SK-N-SH treated with all-trans-retinoic acid at 6 μM for 48 hours (cell line): ENCODE data around the gene ME1.
A peak's percentile ranks its signal among the peaks of the same experiment; 100 is the strongest.
"Not testable (repeated sequence)": the region's sequence is repeated elsewhere in the genome, so short reads cannot be mapped to it uniquely, and the experiment has no call there.

Experiments
- ATAC-seq: fragments of 200-7000 bp; cut with Tn5 transposase; 3 replicates; pipeline ENCODE4 v1.9.1; 2020; ENCODE audit warnings: mild to moderate bottlenecking, moderate library complexity
- ARNTL ChIP-seq: fragments of 450-650 bp; formaldehyde crosslinking; IDR thresholded peaks from 2 replicates; pipeline ENCODE4 v1.5.0; 2020; ENCODE audit warnings: low read depth, mild to moderate bottlenecking, moderate library complexity, borderline replicate concordance
- BACH2 ChIP-seq: fragments of 250-450 bp; sonication (Bioruptor Pico); IDR thresholded peaks from 2 replicates; pipeline ENCODE4 v1.9.0; 2021; ENCODE audit warnings: mild to moderate bottlenecking, borderline replicate concordance
- CSDC2 ChIP-seq: fragments of 250-450 bp; sonication (Bioruptor Pico); IDR thresholded peaks from 2 replicates; pipeline ENCODE4 v1.5.0; 2020; ENCODE audit warnings: mild to moderate bottlenecking, moderate library complexity
- ESRRG ChIP-seq: fragments of 250-450 bp; sonication (Bioruptor Pico); IDR thresholded peaks from 2 replicates; pipeline ENCODE4 v1.6.1; 2021; ENCODE audit warnings: mild to moderate bottlenecking
- GLIS3 ChIP-seq: fragments of 250-450 bp; sonication (Bioruptor Pico); IDR thresholded peaks from 2 replicates; pipeline ENCODE4 v1.5.0; 2020; ENCODE audit warnings: mild to moderate bottlenecking, moderate library complexity
- ISL1 ChIP-seq: fragments of 250-450 bp; sonication (Bioruptor Pico); IDR thresholded peaks from 2 replicates; pipeline ENCODE4 v2.1.2; 2022; ENCODE audit warnings: mild to moderate bottlenecking, moderate library complexity
- OSR1 ChIP-seq: fragments of 250-450 bp; sonication (Bioruptor Pico); IDR thresholded peaks from 2 replicates; pipeline ENCODE4 v1.8.0; 2022; ENCODE audit warnings: moderate library complexity, mild to moderate bottlenecking, inconsistent platforms
- PPARA ChIP-seq: fragments of 250-450 bp; sonication (Bioruptor Pico); IDR thresholded peaks from 2 replicates; pipeline ENCODE4 v1.5.0; 2020; ENCODE audit warnings: mild to moderate bottlenecking, borderline replicate concordance
- RARB ChIP-seq: fragments of 250-450 bp; sonication (Bioruptor Pico); IDR thresholded peaks from 2 replicates; pipeline ENCODE4 v1.8.0; 2021; ENCODE audit warnings: mild to moderate bottlenecking, moderate library complexity
- SNAI2 ChIP-seq: fragments of 250-450 bp; sonication (Bioruptor Pico); IDR thresholded peaks from 2 replicates; pipeline ENCODE4 v1.5.0; 2020; ENCODE audit warnings: mild to moderate bottlenecking, moderate library complexity
- TCF4 ChIP-seq: fragments of 250-450 bp; sonication (Bioruptor Pico); IDR thresholded peaks from 2 replicates; pipeline ENCODE4 v1.8.0; 2021; ENCODE audit warnings: mild to moderate bottlenecking, moderate library complexity, borderline replicate concordance
- TOX ChIP-seq: fragments of 250-450 bp; sonication (Bioruptor Pico); IDR thresholded peaks from 2 replicates; pipeline ENCODE4 v1.8.0; 2021; ENCODE audit warnings: mild to moderate bottlenecking, moderate library complexity, borderline replicate concordance
- ZFP3 ChIP-seq: fragments of 250-450 bp; sonication (Bioruptor Pico); IDR thresholded peaks from 2 replicates; pipeline ENCODE4 v1.5.0; 2020; ENCODE audit warnings: mild to moderate bottlenecking, moderate library complexity
- ZFP30 ChIP-seq: fragments of 450-650 bp; formaldehyde crosslinking; IDR thresholded peaks from 2 replicates; pipeline ENCODE4 v1.5.0; 2022; ENCODE audit warnings: mild to moderate bottlenecking, moderate library complexity
- ZNF565 ChIP-seq: fragments of 450-650 bp; formaldehyde crosslinking; conservative IDR thresholded peaks from 2 replicates; pipeline ENCODE4 v1.5.0; 2020; ENCODE audit warnings: low read depth, mild to moderate bottlenecking, moderate library complexity
- ZNF70 ChIP-seq: fragments of 450-650 bp; formaldehyde crosslinking; IDR thresholded peaks from 2 replicates; pipeline ENCODE4 v1.5.0; 2020; ENCODE audit warnings: mild to moderate bottlenecking, moderate library complexity
- ZNF8 ChIP-seq: fragments of 450-650 bp; formaldehyde crosslinking; IDR thresholded peaks from 2 replicates; pipeline ENCODE4 v1.5.0; 2020; ENCODE audit warnings: mild to moderate bottlenecking, moderate library complexity
- TF ChIP-seq, protein P1 (sequence below): fragments of 250-450 bp; sonication (Bioruptor Pico); IDR thresholded peaks from 2 replicates; pipeline ENCODE4 v1.5.0; 2020; ENCODE audit warnings: mild to moderate bottlenecking, moderate library complexity
- TF ChIP-seq, protein P2 (sequence below): fragments of 250-450 bp; sonication (Bioruptor Pico); IDR thresholded peaks from 2 replicates; pipeline ENCODE4 v1.8.0; 2021; ENCODE audit warnings: low read depth, mild to moderate bottlenecking, moderate library complexity, borderline replicate concordance
- TF ChIP-seq, protein P3 (sequence below): fragments of 250-450 bp; sonication (Bioruptor Pico); IDR thresholded peaks from 2 replicates; pipeline ENCODE4 v1.5.1; 2020; ENCODE audit warnings: low read depth, mild to moderate bottlenecking, moderate library complexity
- TF ChIP-seq, protein P4 (sequence below): fragments of 250-450 bp; sonication (Bioruptor Pico); IDR thresholded peaks from 2 replicates; pipeline ENCODE4 v1.8.0; 2020; ENCODE audit warnings: mild to moderate bottlenecking, moderate library complexity, borderline replicate concordance

The ME1 gene

DNA sequence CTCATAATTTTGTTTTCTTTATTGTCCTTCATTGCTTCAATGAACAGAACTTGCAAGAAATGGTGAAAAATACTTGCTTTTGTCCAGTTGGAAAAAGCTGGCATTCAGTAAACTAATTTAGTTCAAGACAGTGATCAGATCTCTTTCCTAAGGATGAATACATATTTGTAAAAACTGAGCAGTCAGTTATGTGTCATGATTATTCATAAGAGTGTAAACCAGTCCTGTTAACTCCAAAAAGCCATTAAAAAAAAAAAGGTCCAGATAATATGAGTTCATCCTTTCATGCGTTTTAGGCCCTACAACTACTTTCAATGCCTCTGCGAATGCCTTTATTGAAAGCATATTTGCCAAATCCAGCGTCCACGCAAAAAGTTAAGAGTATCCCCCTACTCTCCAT lies 238.4 kb downstream of the ME1 start:
- ATAC-seq: peak; percentile 18
- TF ChIP-seq GLIS3 (CRISPR knock-in tag): no peak
- TF ChIP-seq SNAI2 (CRISPR knock-in tag): no peak
- no peak for TF ChIP-seq BACH2 (CRISPR knock-in tag)
- TF ChIP-seq, protein P1, sequence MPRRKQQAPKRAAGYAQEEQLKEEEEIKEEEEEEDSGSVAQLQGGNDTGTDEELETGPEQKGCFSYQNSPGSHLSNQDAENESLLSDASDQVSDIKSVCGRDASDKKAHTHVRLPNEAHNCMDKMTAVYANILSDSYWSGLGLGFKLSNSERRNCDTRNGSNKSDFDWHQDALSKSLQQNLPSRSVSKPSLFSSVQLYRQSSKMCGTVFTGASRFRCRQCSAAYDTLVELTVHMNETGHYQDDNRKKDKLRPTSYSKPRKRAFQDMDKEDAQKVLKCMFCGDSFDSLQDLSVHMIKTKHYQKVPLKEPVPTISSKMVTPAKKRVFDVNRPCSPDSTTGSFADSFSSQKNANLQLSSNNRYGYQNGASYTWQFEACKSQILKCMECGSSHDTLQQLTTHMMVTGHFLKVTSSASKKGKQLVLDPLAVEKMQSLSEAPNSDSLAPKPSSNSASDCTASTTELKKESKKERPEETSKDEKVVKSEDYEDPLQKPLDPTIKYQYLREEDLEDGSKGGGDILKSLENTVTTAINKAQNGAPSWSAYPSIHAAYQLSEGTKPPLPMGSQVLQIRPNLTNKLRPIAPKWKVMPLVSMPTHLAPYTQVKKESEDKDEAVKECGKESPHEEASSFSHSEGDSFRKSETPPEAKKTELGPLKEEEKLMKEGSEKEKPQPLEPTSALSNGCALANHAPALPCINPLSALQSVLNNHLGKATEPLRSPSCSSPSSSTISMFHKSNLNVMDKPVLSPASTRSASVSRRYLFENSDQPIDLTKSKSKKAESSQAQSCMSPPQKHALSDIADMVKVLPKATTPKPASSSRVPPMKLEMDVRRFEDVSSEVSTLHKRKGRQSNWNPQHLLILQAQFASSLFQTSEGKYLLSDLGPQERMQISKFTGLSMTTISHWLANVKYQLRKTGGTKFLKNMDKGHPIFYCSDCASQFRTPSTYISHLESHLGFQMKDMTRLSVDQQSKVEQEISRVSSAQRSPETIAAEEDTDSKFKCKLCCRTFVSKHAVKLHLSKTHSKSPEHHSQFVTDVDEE (CRISPR knock-in tag): no peak
- TF ChIP-seq, protein P2, sequence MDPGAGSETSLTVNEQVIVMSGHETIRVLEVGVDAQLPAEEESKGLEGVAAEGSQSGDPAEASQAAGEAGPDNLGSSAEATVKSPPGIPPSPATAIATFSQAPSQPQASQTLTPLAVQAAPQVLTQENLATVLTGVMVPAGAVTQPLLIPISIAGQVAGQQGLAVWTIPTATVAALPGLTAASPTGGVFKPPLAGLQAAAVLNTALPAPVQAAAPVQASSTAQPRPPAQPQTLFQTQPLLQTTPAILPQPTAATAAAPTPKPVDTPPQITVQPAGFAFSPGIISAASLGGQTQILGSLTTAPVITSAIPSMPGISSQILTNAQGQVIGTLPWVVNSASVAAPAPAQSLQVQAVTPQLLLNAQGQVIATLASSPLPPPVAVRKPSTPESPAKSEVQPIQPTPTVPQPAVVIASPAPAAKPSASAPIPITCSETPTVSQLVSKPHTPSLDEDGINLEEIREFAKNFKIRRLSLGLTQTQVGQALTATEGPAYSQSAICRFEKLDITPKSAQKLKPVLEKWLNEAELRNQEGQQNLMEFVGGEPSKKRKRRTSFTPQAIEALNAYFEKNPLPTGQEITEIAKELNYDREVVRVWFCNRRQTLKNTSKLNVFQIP (CRISPR knock-in tag): no peak
- TF ChIP-seq ZNF565: no peak
- TF ChIP-seq PPARA: no peak
- TF ChIP-seq, protein P3, sequence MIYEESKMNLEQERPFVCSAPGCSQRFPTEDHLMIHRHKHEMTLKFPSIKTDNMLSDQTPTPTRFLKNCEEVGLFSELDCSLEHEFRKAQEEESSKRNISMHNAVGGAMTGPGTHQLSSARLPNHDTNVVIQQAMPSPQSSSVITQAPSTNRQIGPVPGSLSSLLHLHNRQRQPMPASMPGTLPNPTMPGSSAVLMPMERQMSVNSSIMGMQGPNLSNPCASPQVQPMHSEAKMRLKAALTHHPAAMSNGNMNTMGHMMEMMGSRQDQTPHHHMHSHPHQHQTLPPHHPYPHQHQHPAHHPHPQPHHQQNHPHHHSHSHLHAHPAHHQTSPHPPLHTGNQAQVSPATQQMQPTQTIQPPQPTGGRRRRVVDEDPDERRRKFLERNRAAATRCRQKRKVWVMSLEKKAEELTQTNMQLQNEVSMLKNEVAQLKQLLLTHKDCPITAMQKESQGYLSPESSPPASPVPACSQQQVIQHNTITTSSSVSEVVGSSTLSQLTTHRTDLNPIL (CRISPR knock-in tag): no peak
- TF ChIP-seq TCF4 (CRISPR knock-in tag): no peak
- no peak for TF ChIP-seq ZNF70
- TF ChIP-seq ZFP30: no peak
- no peak for TF ChIP-seq TOX
- TF ChIP-seq ZFP3 (CRISPR knock-in tag): no peak
- no peak for TF ChIP-seq RARB (CRISPR knock-in tag)
- TF ChIP-seq ISL1 (CRISPR knock-in tag): no peak
- TF ChIP-seq, all 23 proteins: peak for 0

DNA sequence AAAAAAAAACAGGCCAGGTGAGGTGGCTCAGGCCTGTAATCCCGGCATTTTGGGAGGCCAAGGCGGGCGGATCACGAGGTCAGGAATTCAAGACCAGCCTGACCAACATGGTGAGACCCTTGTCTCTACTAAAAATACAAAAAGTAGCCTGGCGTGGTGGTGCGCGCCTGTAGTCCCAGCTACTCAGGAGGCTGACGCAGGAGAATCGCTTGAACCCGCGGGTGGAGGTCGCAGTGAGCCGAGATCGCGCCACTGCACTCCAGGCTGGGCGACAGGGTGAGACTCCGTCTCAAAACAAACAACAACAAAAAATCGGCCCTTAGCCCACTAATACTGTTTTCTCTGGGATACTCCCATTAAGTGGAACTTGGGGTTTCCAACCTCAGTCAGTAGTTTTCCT lies 238.9 kb downstream of the ME1 start:
- not testable (repeated sequence) for ATAC-seq

DNA sequence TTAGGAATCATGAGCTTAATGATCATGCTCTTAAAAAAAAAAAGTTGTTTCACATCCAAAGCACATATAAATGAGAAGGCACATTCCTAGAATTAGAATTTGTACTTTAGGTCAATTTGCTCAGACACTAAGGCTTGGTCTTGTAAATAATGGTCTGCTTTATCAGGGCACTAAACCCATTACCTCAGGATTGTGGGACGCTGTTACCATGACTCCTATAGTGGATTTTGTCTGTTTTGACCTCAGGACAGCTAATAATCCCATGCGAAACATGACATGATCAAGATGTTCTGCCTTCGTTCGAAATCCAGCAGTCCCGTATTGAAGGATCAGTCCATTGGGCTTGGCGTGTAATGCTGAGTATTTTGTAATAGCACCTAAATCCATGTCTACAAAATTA lies 240.2 kb downstream of the ME1 start:
- no peak for TF ChIP-seq ARNTL (CRISPR knock-in tag)
- TF ChIP-seq RARB (CRISPR knock-in tag): no peak
- TF ChIP-seq ZNF8 (CRISPR knock-in tag): no peak
- no peak for TF ChIP-seq PPARA
- no peak for TF ChIP-seq TCF4 (CRISPR knock-in tag)
- TF ChIP-seq ESRRG (CRISPR knock-in tag): no peak
- TF ChIP-seq, protein P1 (CRISPR knock-in tag): no peak
- TF ChIP-seq ZFP30: no peak
- no peak for TF ChIP-seq SNAI2 (CRISPR knock-in tag)
- no peak for TF ChIP-seq OSR1 (CRISPR knock-in tag)
- no peak for TF ChIP-seq BACH2 (CRISPR knock-in tag)
- TF ChIP-seq, protein P4, sequence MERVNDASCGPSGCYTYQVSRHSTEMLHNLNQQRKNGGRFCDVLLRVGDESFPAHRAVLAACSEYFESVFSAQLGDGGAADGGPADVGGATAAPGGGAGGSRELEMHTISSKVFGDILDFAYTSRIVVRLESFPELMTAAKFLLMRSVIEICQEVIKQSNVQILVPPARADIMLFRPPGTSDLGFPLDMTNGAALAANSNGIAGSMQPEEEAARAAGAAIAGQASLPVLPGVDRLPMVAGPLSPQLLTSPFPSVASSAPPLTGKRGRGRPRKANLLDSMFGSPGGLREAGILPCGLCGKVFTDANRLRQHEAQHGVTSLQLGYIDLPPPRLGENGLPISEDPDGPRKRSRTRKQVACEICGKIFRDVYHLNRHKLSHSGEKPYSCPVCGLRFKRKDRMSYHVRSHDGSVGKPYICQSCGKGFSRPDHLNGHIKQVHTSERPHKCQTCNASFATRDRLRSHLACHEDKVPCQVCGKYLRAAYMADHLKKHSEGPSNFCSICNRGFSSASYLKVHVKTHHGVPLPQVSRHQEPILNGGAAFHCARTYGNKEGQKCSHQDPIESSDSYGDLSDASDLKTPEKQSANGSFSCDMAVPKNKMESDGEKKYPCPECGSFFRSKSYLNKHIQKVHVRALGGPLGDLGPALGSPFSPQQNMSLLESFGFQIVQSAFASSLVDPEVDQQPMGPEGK (CRISPR knock-in tag): no peak
- no peak for TF ChIP-seq CSDC2 (CRISPR knock-in tag)
- no peak for TF ChIP-seq ISL1 (CRISPR knock-in tag)
- TF ChIP-seq, protein P3 (CRISPR knock-in tag): no peak
- no peak for TF ChIP-seq ZNF565
- no peak for TF ChIP-seq ZNF70

More for the DNA sequence above, 240.2 kb downstream of the ME1 start:
- no peak for ATAC-seq
